Karpas-422 (cell line): ENCODE measurements around the gene MRPL23. TPM values are rescaled to one million over a fixed set of nuclear protein-coding genes. Genes with fewer than 3 reads are reported as not detected.

Experiments
- DNase-seq: peaks from one replicate; pipeline ENCODE4 v3.0.0-alpha.2; 2015
- H2AFZ ChIP-seq: fragments of 200-600 bp; sonication (generic); 2 replicates; pipeline ENCODE4 v1.6.1; 2014; ENCODE audit warnings: antibody characterized with exemption, low read length, mixed read lengths
- H3K27ac ChIP-seq: fragments of 200-600 bp; sonication (generic); 2 replicates; pipeline ENCODE4 v1.5.1; 2014; ENCODE audit warnings: mild to moderate bottlenecking, low read length, moderate library complexity
- H3K27me3 ChIP-seq: fragments of 200-600 bp; sonication (generic); 2 replicates; pipeline ENCODE4 v1.6.1; 2014; ENCODE audit warnings: low read length, mixed read lengths
- H3K36me3 ChIP-seq: fragments of 200-600 bp; sonication (generic); 2 replicates; pipeline ENCODE4 v1.6.1; 2014; ENCODE audit warnings: low read length, mixed read lengths; ENCODE audit not compliant: insufficient read depth
- H3K4me1 ChIP-seq: fragments of 200-600 bp; sonication (generic); 2 replicates; pipeline ENCODE4 v1.6.1; 2014; ENCODE audit warnings: mild to moderate bottlenecking, low read length, mixed read lengths
- H3K4me2 ChIP-seq: fragments of 200-600 bp; sonication (generic); 2 replicates; pipeline ENCODE4 v1.6.1; 2014; ENCODE audit warnings: low read length, low read depth, mild to moderate bottlenecking; ENCODE audit not compliant: poor library complexity, severe bottlenecking
- H3K4me3 ChIP-seq: fragments of 200-600 bp; sonication (generic); 2 replicates; pipeline ENCODE4 v1.5.1; 2014; ENCODE audit warnings: mild to moderate bottlenecking, antibody characterized with exemption, low read length, mixed read lengths
- H3K79me2 ChIP-seq: fragments of 200-600 bp; sonication (generic); 2 replicates; pipeline ENCODE4 v1.6.1; 2014; ENCODE audit warnings: mild to moderate bottlenecking, low read length, mixed read lengths
- H3K9ac ChIP-seq: fragments of 200-600 bp; sonication (generic); 2 replicates; pipeline ENCODE4 v1.6.0; 2014; ENCODE audit warnings: low read length
- H3K9me2 ChIP-seq: fragments of 200-600 bp; sonication (generic), shearing (Covaris generic); replicated peaks from 2 replicates; pipeline ENCODE4 v1.6.0; 2014; ENCODE audit warnings: mild to moderate bottlenecking, low read length, moderate library complexity; ENCODE audit not compliant: insufficient read depth
- H3K9me3 ChIP-seq: fragments of 300-700, 200-600 bp; sonication (generic); 2 replicates; pipeline ENCODE4 v1.6.1; 2014; ENCODE audit warnings: low read length, mixed read lengths
- H4K20me1 ChIP-seq: fragments of 200-600 bp; sonication (generic); 2 replicates; pipeline ENCODE4 v1.6.1; 2014; ENCODE audit warnings: mild to moderate bottlenecking, antibody characterized with exemption, low read length, low read depth; ENCODE audit not compliant: insufficient read depth
- total RNA-seq: library from RNA; depleted of rRNA; stranded (reverse); fragments of >200 nt; shearing (Covaris generic); gene quantifications from 2 replicates; pipeline ENCODE4 v1.2.3, GENCODE V29; 2014; ENCODE audit warnings: low replicate concordance

Gene MRPL23
- total RNA-seq, 1 experiment from 2014 or later: 76.2 TPM

- Histone ChIP-seq H3K36me3 (no peaks in the 10 kb centered on the region), H4K20me1 (no peaks in the 10 kb centered on the region), H3K4me2 (no peak overlapping the region), H3K9ac (no peak overlapping the region), H2AFZ (no peak overlapping the region), H3K4me3 (no peak overlapping the region), H3K27ac (no peak overlapping the region), H3K9me2 (no peaks in the 10 kb centered on the region), H3K9me3 (no peaks in the 10 kb centered on the region), H3K79me2 (no peaks in the 10 kb centered on the region), H3K4me1 (no peaks in the 10 kb centered on the region), H3K27me3 (no peaks in the 10 kb centered on the region)
- no peak for DNase-seq
Observed at GRCh38 chr11:1925373-1926155, 21.6 kb upstream of the MRPL23 start.

- Histone ChIP-seq H3K9ac (no peak overlapping the region), H3K4me3 (no peak overlapping the region), H3K4me1 (no peaks in the 10 kb centered on the region), H3K27ac (no peak overlapping the region), H2AFZ (no peak overlapping the region), H4K20me1 (no peaks in the 10 kb centered on the region), H3K9me3 (no peaks in the 10 kb centered on the region), H3K36me3 (no peaks in the 10 kb centered on the region), H3K4me2 (no peak overlapping the region), H3K9me2 (no peaks in the 10 kb centered on the region), H3K27me3 (no peaks in the 10 kb centered on the region), H3K79me2 (no peaks in the 10 kb centered on the region)
- no peak for DNase-seq
Observed at GRCh38 chr11:1926156-1927025, 20.7 kb upstream of the MRPL23 start.

GRCh38 chr11:1927026-1927847 is 19.9 kb upstream of the MRPL23 start:
- no peaks in the 10 kb centered on the region for H3K9me2 ChIP-seq
- no peak overlapping the region for H3K4me2 ChIP-seq
- no peaks in the 10 kb centered on the region for H3K79me2 ChIP-seq
- H2AFZ ChIP-seq: no peak overlapping the region
- no peaks in the 10 kb centered on the region for H3K27me3 ChIP-seq
- H3K27ac ChIP-seq: no peak overlapping the region
- no peak for DNase-seq
- no peak overlapping the region for H3K9ac ChIP-seq
- no peaks in the 10 kb centered on the region for H3K36me3 ChIP-seq
- H4K20me1 ChIP-seq: no peaks in the 10 kb centered on the region
- no peak overlapping the region for H3K4me3 ChIP-seq
- H3K9me3 ChIP-seq: no peaks in the 10 kb centered on the region
- no peaks in the 10 kb centered on the region for H3K4me1 ChIP-seq

GRCh38 chr11:1927848-1928469 is 19.2 kb upstream of the MRPL23 start:
- Histone ChIP-seq H2AFZ (no peak overlapping the region), H3K27ac (no peak overlapping the region), H3K4me3 (no peak overlapping the region), H3K9ac (no peak overlapping the region), H3K9me3 (no peaks in the 10 kb centered on the region), H3K4me2 (no peak overlapping the region), H3K27me3 (no peaks in the 10 kb centered on the region), H3K9me2 (no peaks in the 10 kb centered on the region), H4K20me1 (no peaks in the 10 kb centered on the region), H3K36me3 (no peaks in the 10 kb centered on the region), H3K4me1 (no peaks in the 10 kb centered on the region), H3K79me2 (no peaks in the 10 kb centered on the region)
- DNase-seq: no peak

- Histone ChIP-seq H3K27me3 (no peaks in the 10 kb centered on the region), H3K79me2 (no peaks in the 10 kb centered on the region), H3K4me3 (no peak overlapping the region), H3K4me2 (no peak overlapping the region), H3K9ac (no peak overlapping the region), H3K27ac (no peak overlapping the region), H3K9me2 (no peaks in the 10 kb centered on the region), H3K9me3 (no peaks in the 10 kb centered on the region), H2AFZ (no peak overlapping the region), H4K20me1 (no peaks in the 10 kb centered on the region), H3K4me1 (no peaks in the 10 kb centered on the region), H3K36me3 (no peaks in the 10 kb centered on the region)
- no peak for DNase-seq
Observed at GRCh38 chr11:1928470-1928890, 18.7 kb upstream of the MRPL23 start.

DNA sequence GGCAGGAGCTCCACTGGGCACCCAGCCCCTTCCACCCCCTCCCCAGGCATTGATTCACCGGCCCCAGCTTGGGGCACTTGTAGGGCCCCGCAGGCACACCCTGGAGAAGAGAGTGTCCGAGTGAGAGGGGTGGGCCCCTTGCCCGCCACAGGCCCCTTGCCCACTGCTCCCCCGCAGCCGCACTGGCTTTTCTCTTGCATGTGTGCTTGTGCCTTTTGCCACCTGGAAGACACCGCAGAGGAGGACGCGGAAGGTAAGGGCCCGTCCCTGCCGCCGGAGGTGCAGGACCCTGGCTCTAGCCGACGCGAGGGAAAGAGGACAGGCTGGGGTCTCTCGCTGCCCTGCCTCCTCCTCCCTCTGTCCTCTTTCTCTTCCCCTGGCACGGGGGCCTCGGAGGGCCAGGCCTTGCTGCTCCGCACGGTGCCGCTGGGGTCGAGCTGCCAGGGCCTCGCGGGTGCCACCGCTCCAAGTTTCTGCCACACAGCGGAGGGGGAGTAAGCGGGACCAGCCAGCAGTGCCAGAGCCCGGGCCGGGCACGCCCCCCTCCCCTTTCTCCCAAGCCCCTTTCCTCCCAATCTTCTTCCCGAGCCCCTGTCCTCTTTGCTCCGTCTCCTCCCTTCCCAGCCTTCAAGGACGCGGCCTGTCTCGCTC is 18.1 kb upstream of the MRPL23 start:
- Histone ChIP-seq H3K27me3 (no peaks in the 10 kb centered on the region), H3K36me3 (no peaks in the 10 kb centered on the region), H3K27ac (no peak overlapping the region), H3K79me2 (no peaks in the 10 kb centered on the region), H4K20me1 (no peaks in the 10 kb centered on the region), H3K4me2 (no peak overlapping the region), H3K4me1 (no peaks in the 10 kb centered on the region), H3K9me3 (no peaks in the 10 kb centered on the region), H3K9me2 (no peaks in the 10 kb centered on the region), H2AFZ (no peak overlapping the region), H3K4me3 (no peak overlapping the region), H3K9ac (no peak overlapping the region)
- DNase-seq: no peak

GRCh38 chr11:1929621-1930461 is 17.3 kb upstream of the MRPL23 start:
- Histone ChIP-seq H3K9ac (no peak overlapping the region), H3K9me2 (no peaks in the 10 kb centered on the region), H3K4me3 (no peak overlapping the region), H3K27me3 (no peaks in the 10 kb centered on the region), H4K20me1 (no peaks in the 10 kb centered on the region), H3K4me2 (no peak overlapping the region), H3K4me1 (no peaks in the 10 kb centered on the region), H3K36me3 (no peaks in the 10 kb centered on the region), H3K27ac (no peak overlapping the region), H3K79me2 (no peaks in the 10 kb centered on the region), H2AFZ (no peak overlapping the region), H3K9me3 (no peaks in the 10 kb centered on the region)
- DNase-seq: no peak
